Kidney (tissue), 14 donors: ENCODE measurements around the gene BDKRB2. TPM values are rescaled to one million over a fixed set of nuclear protein-coding genes. Genes with fewer than 3 reads are reported as not detected.
A peak's percentile ranks its signal among the peaks of the same experiment; 100 is the strongest.

Experiments
- DNase-seq, 5 donors: peaks; one replicate each; pipeline ENCODE4 v3.0.0-alpha.2; 2013 to 2020
- FAIRE-seq: peaks from 2 replicates; lab custom pipeline; 2012; peaks lifted over from hg19 to GRCh38; lab: Jason Lieb, UNC
- H3K27ac ChIP-seq, 2 donors: one replicate each; pipeline ENCODE4 v1.7.0; 2013; ENCODE audit warnings: low read depth in 2 of 2, low read length in 2 of 2, inconsistent platforms in 1 of 2
- H3K27me3 ChIP-seq: one replicate; pipeline ENCODE4 v1.7.1; 2013; ENCODE audit warnings: low read length, inconsistent platforms; ENCODE audit not compliant: control insufficient read depth, insufficient read depth
- H3K36me3 ChIP-seq, 3 donors: one replicate each; pipeline versions ENCODE4 v1.7.0 to v1.7.1; 2013; ENCODE audit warnings: low read length in 3 of 3, control low read depth in 1 of 3, inconsistent platforms in 1 of 3; ENCODE audit not compliant: insufficient read depth in 3 of 3, control insufficient read depth in 2 of 3
- H3K4me1 ChIP-seq, 3 donors: one replicate each; pipeline versions ENCODE4 v1.7.0 to v1.7.1; 2013; ENCODE audit warnings: low read length in 3 of 3, inconsistent platforms in 1 of 3, low read depth in 1 of 3; ENCODE audit not compliant: control insufficient read depth in 2 of 3, insufficient read depth in 2 of 3
- H3K4me3 ChIP-seq, 3 donors: one replicate each; pipeline versions ENCODE4 v1.7.0 to v1.8.1; 2013; ENCODE audit warnings: low read length in 3 of 3, control low read depth in 1 of 3, inconsistent platforms in 1 of 3
- H3K9ac ChIP-seq, 3 donors: one replicate each; pipeline versions ENCODE4 v1.7.0 to v1.7.1; 2013; ENCODE audit warnings: low read length in 3 of 3, control low read depth in 1 of 3, inconsistent platforms in 1 of 3
- H3K9me3 ChIP-seq, 3 donors: one replicate each; pipeline versions ENCODE4 v1.7.0 to v1.7.1; 2013; ENCODE audit warnings: low read length in 3 of 3, control low read depth in 1 of 3, inconsistent platforms in 1 of 3; ENCODE audit not compliant: control insufficient read depth in 2 of 3, insufficient read depth in 1 of 3
- intact Hi-C: fragments of 100-400 bp; cut with DNase I; formaldehyde crosslinking; loops from one replicate; pipeline ENCODE4 v1.11.1; 2022
- polyA plus RNA-seq: library from polyadenylated mRNA; stranded (reverse); fragments of 350-450 nt; fragmentation: Illumina TruSeq; extraction: RNeasy Lipid Tissue Mini Kit (QIAGEN cat#74804); gene quantifications from one replicate; pipeline ENCODE4 v1.2.3, GENCODE V29; 2014; ENCODE audit warnings: low read depth, low replicate concordance; ENCODE audit not compliant: insufficient read depth
- total RNA-seq: library from RNA; stranded (reverse); fragmentation: NEBNext Ultra II Directional; extraction: Animal tissue kit (Norgen Biotek cat#: 25700); gene quantifications from one replicate; pipeline ENCODE4 v1.2.1, GENCODE V29; 2021
- TF ChIP-seq, protein P1 (sequence below): IDR thresholded peaks from 3 replicates; pipeline ENCODE4 v1.5.1; 2012; ENCODE audit warnings: mild to moderate bottlenecking, moderate library complexity, borderline replicate concordance; ENCODE audit not compliant: insufficient read depth; ENCODE audit errors: extremely low read depth
- donor health status: control.
- donor health status: control.
- donor health status: control.
- donor health status: control.
- donor health status: control.
- donor health status: DM: yes; HTN: yes; CAD: no.
- donor health status: Normal renal cell carcinoma (clear cell type).

The BDKRB2 gene
- total and polyA plus RNA-seq, 2 donors from 2014 or later: 7.4 to 16.1 TPM

DNA sequence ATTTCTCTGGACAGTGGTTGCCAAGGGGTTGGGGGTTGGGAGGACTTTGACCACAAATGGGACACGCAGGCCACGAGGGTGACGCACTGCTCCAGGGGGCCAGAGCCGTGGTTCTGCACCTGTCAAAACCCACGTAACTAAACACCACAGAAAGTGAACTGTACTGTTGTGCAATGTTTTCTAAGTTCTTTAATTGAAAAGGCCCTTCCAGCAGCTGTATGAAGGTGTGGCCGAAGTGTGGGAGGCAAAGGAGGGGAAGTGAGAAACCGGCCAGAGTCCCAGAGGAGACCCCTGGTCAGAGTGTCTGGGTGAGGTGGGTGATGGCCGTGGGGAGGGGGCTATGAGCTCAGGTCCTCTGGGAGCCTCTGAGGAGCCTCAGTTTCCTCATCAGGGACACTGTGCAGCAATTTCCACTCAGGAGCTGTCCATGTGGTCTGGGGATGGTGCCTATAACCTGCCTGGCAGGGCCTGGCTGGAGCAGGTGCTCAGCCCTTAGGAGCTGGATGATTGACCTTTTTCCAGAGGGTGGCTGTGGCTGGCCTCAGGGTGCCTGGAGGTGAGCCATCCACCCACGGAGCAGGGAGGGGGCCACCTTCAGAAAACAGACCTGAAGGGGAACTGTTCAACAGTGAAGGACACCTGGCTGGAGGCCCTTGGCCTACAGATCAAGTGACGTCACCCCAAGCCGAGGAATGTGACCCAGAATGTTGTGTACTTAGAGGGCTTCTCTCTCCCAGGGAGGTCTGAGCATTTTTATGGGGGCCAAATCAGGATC is 9.8 kb upstream of the BDKRB2 start:
- Histone ChIP-seq H3K4me3 (no peak overlapping the region), H3K9me3 (no peaks in the 10 kb centered on the region), H3K27ac (peak overlapping the region; percentile 79 to 92), H3K4me1 (peaks cover 0 to 37% (median 11%) of the 10 kb centered on the region in 3 donors), H3K9ac (no peak overlapping the region), H3K27me3 (no peaks in the 10 kb centered on the region), H3K36me3 (no peaks in the 10 kb centered on the region)
- intact Hi-C loops: no loop called here
- FAIRE-seq (no peak), DNase-seq (peak in 2 of 5 donors; percentile 18 to 82)
- TF ChIP-seq, protein P1, sequence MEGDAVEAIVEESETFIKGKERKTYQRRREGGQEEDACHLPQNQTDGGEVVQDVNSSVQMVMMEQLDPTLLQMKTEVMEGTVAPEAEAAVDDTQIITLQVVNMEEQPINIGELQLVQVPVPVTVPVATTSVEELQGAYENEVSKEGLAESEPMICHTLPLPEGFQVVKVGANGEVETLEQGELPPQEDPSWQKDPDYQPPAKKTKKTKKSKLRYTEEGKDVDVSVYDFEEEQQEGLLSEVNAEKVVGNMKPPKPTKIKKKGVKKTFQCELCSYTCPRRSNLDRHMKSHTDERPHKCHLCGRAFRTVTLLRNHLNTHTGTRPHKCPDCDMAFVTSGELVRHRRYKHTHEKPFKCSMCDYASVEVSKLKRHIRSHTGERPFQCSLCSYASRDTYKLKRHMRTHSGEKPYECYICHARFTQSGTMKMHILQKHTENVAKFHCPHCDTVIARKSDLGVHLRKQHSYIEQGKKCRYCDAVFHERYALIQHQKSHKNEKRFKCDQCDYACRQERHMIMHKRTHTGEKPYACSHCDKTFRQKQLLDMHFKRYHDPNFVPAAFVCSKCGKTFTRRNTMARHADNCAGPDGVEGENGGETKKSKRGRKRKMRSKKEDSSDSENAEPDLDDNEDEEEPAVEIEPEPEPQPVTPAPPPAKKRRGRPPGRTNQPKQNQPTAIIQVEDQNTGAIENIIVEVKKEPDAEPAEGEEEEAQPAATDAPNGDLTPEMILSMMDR: no peak

DNA sequence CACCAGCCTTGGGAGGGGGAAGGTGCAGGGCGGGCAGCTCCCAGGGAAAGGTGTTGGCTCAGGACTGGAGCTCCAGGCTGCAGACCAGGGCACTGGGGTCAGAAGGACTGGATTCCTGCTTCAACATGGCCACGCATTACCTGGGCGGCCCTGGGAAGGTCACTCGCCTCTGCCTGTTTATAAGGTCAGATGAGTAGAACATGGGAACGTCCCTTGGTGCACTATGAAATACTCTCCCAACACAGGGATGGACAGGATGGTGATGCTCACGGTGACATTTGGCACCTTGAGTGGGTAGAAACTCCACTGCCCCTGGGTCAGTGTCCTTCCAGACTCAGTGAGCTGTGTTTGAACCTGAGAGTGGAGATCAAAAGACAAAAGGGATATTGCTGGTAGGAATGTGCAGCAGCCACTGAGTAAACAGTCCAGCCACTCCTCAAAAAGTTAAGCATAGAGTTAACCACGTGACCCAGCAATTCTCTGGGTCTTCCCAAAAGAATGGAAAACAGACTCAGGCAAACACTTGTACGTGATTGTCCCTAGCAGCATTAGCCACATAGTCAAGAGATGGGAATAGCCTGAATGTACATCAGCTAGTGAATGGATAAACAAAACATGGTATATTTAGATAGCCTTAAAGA is 9.1 kb upstream of the BDKRB2 start:
- DNase-seq: no peak

DNA sequence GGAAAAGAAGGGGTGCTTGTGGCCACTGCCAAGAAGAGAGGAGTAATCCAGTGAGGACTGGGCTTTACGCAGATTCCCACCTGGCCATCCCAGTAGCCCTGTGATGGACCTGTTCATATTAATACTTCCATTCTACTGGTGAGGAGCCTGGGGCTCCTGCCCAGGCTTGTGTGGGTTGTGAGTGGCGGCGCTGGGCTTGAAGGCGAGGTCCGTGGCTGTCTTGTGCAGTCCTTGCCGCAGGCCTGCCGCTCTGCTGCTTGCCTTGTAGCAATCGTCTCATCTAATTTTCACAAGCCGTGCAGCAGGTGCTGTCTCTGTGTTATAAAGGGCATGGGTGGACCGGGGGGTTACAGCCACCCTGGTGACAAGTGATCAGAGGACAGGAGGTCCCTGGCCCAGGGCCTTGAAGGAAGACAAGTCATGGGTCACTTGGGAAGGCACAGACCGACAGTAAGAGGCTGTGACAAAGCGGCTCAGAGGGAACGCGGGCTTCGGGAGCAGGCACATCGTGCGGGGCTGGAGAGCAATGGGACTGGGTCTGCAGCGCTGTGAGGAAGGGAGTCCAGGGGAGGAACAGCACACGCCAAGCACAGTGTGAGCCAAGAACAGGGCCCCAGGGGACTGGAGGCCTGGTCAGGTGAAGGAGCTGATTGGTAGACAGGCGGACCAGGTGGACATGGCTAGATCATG is 7.3 kb upstream of the BDKRB2 start:
- intact Hi-C loops: no loop called here
- no peak for DNase-seq
- H3K27me3 ChIP-seq: no peaks in the 10 kb centered on the region
- H3K4me3 ChIP-seq: no peak overlapping the region
- no peaks in the 10 kb centered on the region for H3K36me3 ChIP-seq
- H3K9ac ChIP-seq: no peak overlapping the region
- TF ChIP-seq, protein P1: no peak
- no peak for FAIRE-seq
- H3K27ac ChIP-seq: peak overlapping the region in 1 of 2 donors; percentile 75
- peaks cover 0 to 37% (median 11%) of the 10 kb centered on the region in 3 donors for H3K4me1 ChIP-seq
- H3K9me3 ChIP-seq: no peaks in the 10 kb centered on the region

More for the DNA sequence above, 9.1 kb upstream of the BDKRB2 start:
- no peak overlapping the region for H3K4me3 ChIP-seq
- H3K27ac ChIP-seq: peak overlapping the region; percentile 79 to 92
- H3K27me3 ChIP-seq: no peaks in the 10 kb centered on the region
- H3K36me3 ChIP-seq: no peaks in the 10 kb centered on the region
- peak overlapping the region in 2 of 3 donors; percentile 8 to 60 for H3K9ac ChIP-seq
- intact Hi-C loops: no loop called here
- H3K9me3 ChIP-seq: no peaks in the 10 kb centered on the region
- peaks cover 0 to 37% (median 11%) of the 10 kb centered on the region in 3 donors for H3K4me1 ChIP-seq
- FAIRE-seq: no peak
- TF ChIP-seq, protein P1: no peak
